GM18867 (cell line): Measurements from ENCODE around the gene EPHA1.
"Not testable (repeated sequence)": the region's sequence is repeated elsewhere in the genome, so short reads cannot be mapped to it uniquely, and the experiment has no call there.

Experiments
- ATAC-seq: cut with Tn5 transposase; IDR thresholded peaks from one replicate; pipeline ENCODE4 v1.9.1; 2021; ENCODE audit warnings: mild to moderate bottlenecking, moderate library complexity; ENCODE audit not compliant: unreplicated experiment

The EPHA1 gene

DNA sequence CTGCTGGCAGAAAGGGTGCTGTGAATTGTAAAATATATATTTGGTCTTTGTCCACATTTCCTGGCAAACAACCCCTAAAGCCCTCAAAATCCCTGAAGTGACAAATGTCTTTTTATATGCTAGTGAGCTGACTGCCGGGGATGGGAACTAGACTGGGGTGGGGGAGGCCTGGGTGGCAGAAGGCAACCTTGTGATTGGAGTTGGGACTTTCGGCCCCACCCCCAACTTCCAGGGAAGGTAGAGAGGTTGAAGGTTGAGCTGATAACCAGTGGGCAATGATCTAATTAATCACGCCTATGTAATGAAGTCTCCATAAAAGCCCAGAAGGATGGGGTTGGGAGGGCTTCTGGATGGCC lies 2.7 kb downstream of the EPHA1 start:
- no peak for ATAC-seq

GRCh38 chr7:143405173-143406001 lies 3.3 kb downstream of the EPHA1 start:
- ATAC-seq, result no peak

DNA sequence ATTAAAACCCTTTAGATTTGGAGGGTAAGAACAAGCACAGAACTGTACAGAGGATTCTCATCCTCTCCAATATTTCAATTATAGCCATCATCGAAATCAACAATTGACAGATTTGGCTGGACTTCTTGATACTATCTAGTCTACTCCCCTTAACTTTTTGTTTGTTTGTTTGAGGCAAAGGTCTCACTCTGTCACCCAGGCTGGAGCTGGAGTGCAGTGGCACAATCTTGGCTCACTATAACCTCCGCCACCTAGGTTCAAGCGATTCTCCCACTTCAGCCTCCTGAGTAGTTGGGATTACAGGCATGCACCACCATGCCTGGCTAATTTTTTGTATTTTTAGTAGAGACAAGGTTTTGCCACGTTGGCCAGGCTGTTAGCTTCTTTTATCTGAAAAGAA lies 6.4 kb downstream of the EPHA1 start:
- not testable (repeated sequence) for ATAC-seq

DNA sequence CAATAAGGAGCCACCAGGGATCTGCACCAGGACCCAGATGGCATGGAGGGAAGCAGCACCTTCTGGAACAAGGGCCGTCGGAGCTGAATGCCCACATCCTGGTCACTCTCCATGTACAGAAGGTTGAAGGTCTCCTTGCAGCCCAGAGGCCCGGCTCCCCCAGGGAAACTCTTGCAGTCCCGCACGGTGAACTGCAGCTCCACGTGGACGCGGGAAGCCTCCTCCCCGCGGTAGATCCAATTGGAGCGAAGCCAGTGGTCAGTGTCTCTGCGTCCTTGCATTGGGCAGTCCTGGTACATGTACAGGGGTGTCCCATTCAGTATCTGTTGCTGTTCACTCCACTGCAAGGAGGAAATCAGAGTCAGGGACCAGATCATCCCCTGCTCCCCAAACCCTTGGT lies 7.4 kb downstream of the EPHA1 start:
- no peak for ATAC-seq

- no peak for ATAC-seq
Measured at GRCh38 chr7:143399642-143400041, 9.0 kb downstream of the EPHA1 start.

- no peak for ATAC-seq
Measured at GRCh38 chr7:143399151-143399550, 9.5 kb downstream of the EPHA1 start.

DNA sequence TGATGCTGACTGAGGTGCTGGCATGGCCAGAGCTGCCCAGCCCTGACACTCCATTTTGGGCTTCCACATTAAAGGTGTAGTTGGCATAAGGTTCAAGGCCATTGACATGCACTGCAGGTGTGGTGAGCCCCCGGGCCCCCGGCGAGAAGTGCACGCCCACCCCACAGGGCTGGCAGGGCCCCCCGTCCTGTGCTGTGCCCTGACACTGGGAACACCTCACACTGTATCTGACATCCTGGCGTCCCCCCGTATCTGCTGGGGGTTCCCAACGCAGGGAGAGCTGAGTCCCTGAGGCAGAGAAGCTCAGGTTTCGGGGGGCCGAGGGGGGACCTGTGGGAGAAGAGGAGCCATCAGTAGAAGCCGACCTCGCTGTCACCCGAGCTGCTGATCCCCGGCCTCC lies 10.0 kb downstream of the EPHA1 start:
- no peak for ATAC-seq

GRCh38 chr7:143397710-143398530 lies 10.7 kb downstream of the EPHA1 start:
- no peak for ATAC-seq

- ATAC-seq, result no peak
Measured at GRCh38 chr7:143396625-143397556, 11.8 kb downstream of the EPHA1 start.

DNA sequence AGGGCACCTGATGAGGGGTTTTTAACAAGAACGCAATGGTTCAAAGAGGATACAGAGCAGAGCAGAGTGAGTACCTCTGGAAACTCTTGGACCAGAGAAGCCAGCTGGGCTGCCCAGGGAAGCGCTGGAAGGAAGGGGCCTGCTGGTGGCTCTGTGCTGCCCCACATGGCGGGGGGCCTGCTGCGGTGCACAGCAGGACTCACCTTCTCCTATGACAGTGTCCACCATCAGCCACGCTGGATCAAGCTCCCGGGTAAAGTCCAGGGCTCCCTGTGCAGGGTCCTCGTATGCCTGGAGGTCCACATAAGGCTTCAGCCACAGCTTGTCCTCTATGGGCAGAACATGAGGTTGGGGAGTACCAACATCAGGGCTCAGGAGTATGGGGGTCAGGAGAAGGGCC lies 12.5 kb downstream of the EPHA1 start:
- ATAC-seq, result no peak

- ATAC-seq, result no peak
Measured at GRCh38 chr7:143395187-143396149, 13.2 kb downstream of the EPHA1 start.

GRCh38 chr7:143394777-143395176 lies 13.9 kb downstream of the EPHA1 start:
- no peak for ATAC-seq

DNA sequence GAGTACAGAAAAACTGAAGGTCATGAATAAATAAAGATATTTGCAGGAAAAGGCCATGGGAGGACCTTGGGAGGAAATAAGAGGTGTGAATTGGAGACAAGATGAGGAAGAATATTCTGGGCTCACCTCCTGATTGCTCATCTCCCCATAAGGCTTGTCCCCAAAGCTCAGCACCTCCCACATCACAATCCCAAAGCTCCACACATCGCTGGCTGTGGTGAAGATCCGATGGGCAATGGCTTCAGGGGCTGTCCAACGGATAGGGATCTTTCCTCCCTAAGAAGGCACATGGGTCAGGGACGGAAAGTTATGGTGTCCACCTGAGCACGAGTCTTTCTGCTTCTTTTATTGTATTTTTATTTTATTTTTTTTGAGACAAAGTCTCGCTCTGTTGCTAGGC lies 14.6 kb downstream of the EPHA1 start:
- ATAC-seq, result no peak

- ATAC-seq, result no peak
Measured at GRCh38 chr7:143393267-143394041, 15.2 kb downstream of the EPHA1 start.

- ATAC-seq, result no peak
Measured at GRCh38 chr7:143392875-143393266, 15.8 kb downstream of the EPHA1 start.

GRCh38 chr7:143392427-143392826 lies 16.2 kb downstream of the EPHA1 start:
- ATAC-seq, result not testable (repeated sequence)

GRCh38 chr7:143391462-143392404 lies 16.9 kb downstream of the EPHA1 start:
- ATAC-seq, result no peak

DNA sequence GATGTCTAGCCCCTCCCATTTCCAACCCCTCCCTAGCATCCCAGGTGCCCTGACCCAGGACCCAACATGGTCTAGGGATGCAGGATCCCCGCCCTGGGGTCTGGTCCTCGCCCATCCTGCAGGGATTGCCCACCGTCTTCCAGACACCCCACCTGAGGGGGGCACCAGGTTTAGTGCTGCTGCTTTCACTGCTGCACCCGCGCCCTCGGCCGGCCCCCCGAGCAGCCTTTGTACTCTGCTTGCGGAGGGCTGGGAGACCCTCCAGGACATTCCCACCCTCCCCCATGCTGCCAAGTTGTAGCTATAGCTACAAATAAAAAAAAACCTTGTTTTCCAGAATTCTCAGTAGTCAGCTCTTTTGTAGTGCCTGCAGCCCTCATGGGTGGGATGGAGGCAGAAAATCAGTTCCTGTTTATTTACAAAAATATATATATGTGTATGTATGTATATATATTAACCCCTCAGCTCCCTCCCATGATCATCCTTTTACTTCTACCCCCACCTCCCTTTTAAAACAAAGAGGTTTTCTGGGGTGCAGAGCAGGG lies 17.8 kb downstream of the EPHA1 start:
- ATAC-seq, result no peak
